ENCODE measurements around the gene ATF6B.

DNA sequence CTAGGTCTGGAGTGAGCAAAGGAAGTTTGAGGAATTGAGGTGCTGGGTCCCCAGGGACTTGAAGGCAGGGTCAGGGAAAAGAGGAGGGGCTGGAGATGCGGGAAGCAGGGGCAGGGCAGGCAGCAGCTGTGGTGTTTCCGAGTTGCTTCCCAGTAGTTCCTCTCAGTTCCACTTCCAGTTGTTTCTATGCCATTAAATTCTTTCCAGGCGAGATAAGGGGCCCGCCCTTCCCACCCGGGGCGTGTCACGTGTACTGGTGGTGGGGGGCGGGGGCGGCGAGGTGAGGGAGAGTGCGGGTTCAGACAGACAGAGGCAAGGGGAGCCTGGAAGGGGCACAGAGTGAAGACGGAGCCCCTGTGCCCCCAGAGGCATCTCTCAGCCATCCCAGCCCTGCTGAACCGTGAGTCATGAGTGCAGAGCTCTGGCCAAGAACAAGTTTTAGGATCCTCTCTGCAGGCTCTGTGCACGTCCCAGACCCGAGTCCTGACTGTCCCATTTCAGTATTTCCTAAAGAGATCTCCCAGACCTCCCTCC lies 19.9 kb downstream of the ATF6B start:
- TF ChIP-seq CTCF (IDR thresholded peaks at IDR 0.05; ENCODE audit: low read depth, low read length), result no peak
- no peak for TF ChIP-seq EZH2phosphoT487 (IDR thresholded peaks at IDR 0.05; ENCODE audit: low read depth)
